HepG2 (cell line): Measurements from ENCODE around the gene SHFL. TPM values are rescaled to one million over a fixed set of nuclear protein-coding genes. Genes with fewer than 3 reads are reported as not detected.

ENCODE experiments used
- E2F2 ChIP-seq: sonication (generic); formaldehyde crosslinking; IDR thresholded peaks from 2 replicates; pipeline ENCODE4 v1.4.0; 2020; ENCODE audit warnings: missing genetic modification reagents, borderline replicate concordance
- ERF ChIP-seq: IDR thresholded peaks from 2 replicates; pipeline ENCODE4 v1.6.1; 2018; ENCODE audit warnings: missing biosample characterization, missing genetic modification reagents
- HMG20B ChIP-seq: conservative IDR thresholded peaks from 2 replicates; pipeline ENCODE4 v1.6.1; 2016; ENCODE audit warnings: missing genetic modification reagents, missing compliant biosample characterization
- HNRNPH1 ChIP-seq: fragments of 200-400 bp; formaldehyde crosslinking; optimal IDR thresholded peaks from 2 replicates; pipeline ENCODE3; 2017; ENCODE audit warnings: mild to moderate bottlenecking, low read depth, low read length
- HOXA7 ChIP-seq: sonication (generic); formaldehyde crosslinking; IDR thresholded peaks from 2 replicates; pipeline ENCODE4 v1.8.1; 2022; ENCODE audit warnings: mild to moderate bottlenecking, missing genetic modification reagents, moderate library complexity
- JDP2 ChIP-seq: sonication (generic); formaldehyde crosslinking; IDR thresholded peaks from 2 replicates; pipeline ENCODE4 v1.8.1; 2022; ENCODE audit warnings: missing genetic modification reagents, borderline replicate concordance
- KDM5B ChIP-seq: sonication (generic); formaldehyde crosslinking; IDR thresholded peaks from 2 replicates; pipeline ENCODE4 v1.4.0; 2020; ENCODE audit warnings: missing genetic modification reagents, mild to moderate bottlenecking, borderline replicate concordance
- LCORL ChIP-seq, 2 experiments: fragments of 450-650 bp in 1 of 2; sonication (generic) in 1 of 2; formaldehyde crosslinking in 1 of 2; IDR thresholded peaks; 2 replicates each; pipeline versions ENCODE4 v1.5.0 to v1.6.1; 2017 to 2020; ENCODE audit warnings: antibody characterized with exemption in 1 of 2, missing genetic modification reagents in 1 of 2
- POLR2G ChIP-seq: fragments of 200-400 bp; formaldehyde crosslinking; IDR thresholded peaks from 2 replicates; pipeline ENCODE4 v1.6.1; 2018; ENCODE audit warnings: mild to moderate bottlenecking, low read depth, low read length, moderate library complexity
- SAP130 ChIP-seq: IDR thresholded peaks from 2 replicates; pipeline ENCODE4 v1.6.1; 2016; ENCODE audit warnings: low read depth
- SRSF4 ChIP-seq: fragments of 200-400 bp; formaldehyde crosslinking; IDR thresholded peaks from one replicate; pipeline ENCODE4 v1.6.1; 2018; ENCODE audit warnings: mild to moderate bottlenecking, low read depth, low read length, moderate library complexity; ENCODE audit not compliant: poor library complexity, severe bottlenecking
- WIZ ChIP-seq: sonication (generic); formaldehyde crosslinking; IDR thresholded peaks from 2 replicates; pipeline ENCODE4 v1.5.1; 2020; ENCODE audit warnings: mild to moderate bottlenecking, missing genetic modification reagents
- ZBTB21 ChIP-seq: sonication (generic); formaldehyde crosslinking; IDR thresholded peaks from 2 replicates; pipeline ENCODE4 v1.4.0; 2020; ENCODE audit warnings: missing genetic modification reagents
- ZBTB3 ChIP-seq: sonication (generic); formaldehyde crosslinking; IDR thresholded peaks from 2 replicates; pipeline ENCODE4 v1.4.0; 2020; ENCODE audit warnings: low read depth, mild to moderate bottlenecking, moderate library complexity, missing genetic modification reagents, borderline replicate concordance
- ZFP1 ChIP-seq: IDR thresholded peaks from 2 replicates; pipeline ENCODE4 v1.6.1; 2016
- ZNF10 ChIP-seq: sonication (generic); formaldehyde crosslinking; IDR thresholded peaks from 2 replicates; pipeline ENCODE4 v1.4.0; 2020; ENCODE audit warnings: mild to moderate bottlenecking, low read depth, missing genetic modification reagents, borderline replicate concordance
- ZNF12 ChIP-seq: sonication (generic); formaldehyde crosslinking; IDR thresholded peaks from 2 replicates; pipeline ENCODE4 v1.5.0; 2020; ENCODE audit warnings: missing genetic modification reagents
- ZNF282 ChIP-seq: fragments of 450-650 bp; IDR thresholded peaks from 2 replicates; pipeline ENCODE4 v1.6.1; 2018; ENCODE audit not compliant: partially characterized antibody
- ZNF30 ChIP-seq: sonication (generic); formaldehyde crosslinking; IDR thresholded peaks from 2 replicates; pipeline ENCODE4 v1.5.0; 2020; ENCODE audit warnings: mild to moderate bottlenecking, missing genetic modification reagents
- ZNF788 ChIP-seq: sonication (generic); formaldehyde crosslinking; IDR thresholded peaks from 2 replicates; pipeline ENCODE4 v1.5.0; 2020; ENCODE audit warnings: mild to moderate bottlenecking, missing genetic modification reagents, borderline replicate concordance
- polyA plus RNA-seq, 8 experiments: library from polyadenylated mRNA; depleted of rRNA in 3 of 8; stranded (reverse) in 7 of 8; unstranded in 1 of 8; fragments of >200 nt; fragmentation: Illumina TruSeq in 4 of 8; extraction: Trizol in 4 of 8; gene quantifications; 2 replicates each; pipeline versions ENCODE4 v1.2.1 to v1.2.3, GENCODE V29; 2011 to 2016; ENCODE audit warnings: low read depth in 4 of 8, missing spikeins in 1 of 8, mixed read lengths in 1 of 8; ENCODE audit not compliant: insufficient read depth in 1 of 8
- total RNA-seq, 5 experiments: library from RNA; depleted of rRNA; stranded (reverse); fragments of >200 nt; fragmentation: Illumina TruSeq; extraction: Trizol; gene quantifications; 2 replicates each; pipeline ENCODE4 v1.2.3, GENCODE V29; 2016; ENCODE audit warnings: low read depth in 1 of 5
- TF ChIP-seq, protein P1 (sequence below): IDR thresholded peaks from 2 replicates; pipeline ENCODE4 v1.6.1; 2016; ENCODE audit warnings: control low read depth
- TF ChIP-seq, protein P2 (sequence below): sonication (generic); formaldehyde crosslinking; IDR thresholded peaks from 2 replicates; pipeline ENCODE4 v1.4.0; 2020; ENCODE audit warnings: missing genetic modification reagents
- TF ChIP-seq, protein P3 (sequence below): IDR thresholded peaks from 2 replicates; pipeline ENCODE4 v1.6.1; 2018; ENCODE audit warnings: missing genetic modification reagents

Gene SHFL
- total and polyA plus RNA-seq, 2 of the 13 experiments (the other 11 are each of a cell fraction or from before 2014, with no cell fraction given), result 12.3 to 36.4 TPM

DNA sequence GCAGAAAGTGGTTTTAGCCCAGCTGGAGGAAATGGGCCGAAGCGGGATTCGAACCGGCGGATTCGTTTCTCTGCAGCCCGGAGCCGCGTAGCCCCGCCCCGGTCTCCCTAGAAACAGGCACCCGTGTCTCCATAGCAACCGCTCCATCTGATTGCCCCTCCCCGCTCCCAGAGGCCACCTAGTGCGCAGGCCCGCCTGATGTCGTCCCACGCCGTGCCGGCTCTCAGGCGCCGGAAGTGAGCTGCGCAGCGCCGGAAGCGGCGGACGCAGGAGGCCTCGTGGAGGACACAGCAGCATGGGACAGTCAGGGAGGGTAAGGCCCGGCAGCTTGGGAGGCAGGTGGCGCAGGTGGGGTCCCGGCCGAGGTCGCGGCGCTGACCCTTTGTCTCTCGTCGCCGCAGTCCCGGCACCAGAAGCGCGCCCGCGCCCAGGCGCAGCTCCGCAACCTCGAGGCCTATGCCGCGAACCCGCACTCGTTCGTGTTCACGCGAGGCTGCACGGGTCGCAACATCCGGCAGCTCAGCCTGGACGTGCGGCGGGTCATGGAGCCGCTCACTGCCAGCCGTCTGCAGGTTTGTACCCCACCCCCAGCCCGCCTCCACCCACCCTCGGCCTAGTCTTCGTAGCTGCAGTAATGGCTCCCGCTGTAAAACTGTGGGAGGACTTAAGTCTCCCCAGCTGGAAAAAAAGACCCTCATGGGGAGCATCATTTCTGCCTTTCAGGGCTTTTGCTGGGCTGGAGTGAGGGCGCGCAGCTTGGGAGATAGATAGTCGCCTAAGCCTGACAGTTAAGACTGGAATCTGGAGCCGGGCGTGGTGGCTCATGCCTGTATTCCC, 20.2 kb downstream of the SHFL start, which contains the start of gene PPAN (continued):
- TF ChIP-seq HNRNPH1, result no peak
- peak; percentile 73; the same call in 1 of the 2 replicates for TF ChIP-seq ZNF788
- TF ChIP-seq, protein P1, sequence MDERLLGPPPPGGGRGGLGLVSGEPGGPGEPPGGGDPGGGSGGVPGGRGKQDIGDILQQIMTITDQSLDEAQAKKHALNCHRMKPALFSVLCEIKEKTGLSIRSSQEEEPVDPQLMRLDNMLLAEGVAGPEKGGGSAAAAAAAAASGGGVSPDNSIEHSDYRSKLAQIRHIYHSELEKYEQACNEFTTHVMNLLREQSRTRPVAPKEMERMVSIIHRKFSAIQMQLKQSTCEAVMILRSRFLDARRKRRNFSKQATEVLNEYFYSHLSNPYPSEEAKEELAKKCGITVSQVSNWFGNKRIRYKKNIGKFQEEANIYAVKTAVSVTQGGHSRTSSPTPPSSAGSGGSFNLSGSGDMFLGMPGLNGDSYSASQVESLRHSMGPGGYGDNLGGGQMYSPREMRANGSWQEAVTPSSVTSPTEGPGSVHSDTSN, result no peak
- TF ChIP-seq SAP130, result peak; percentile 99
- TF ChIP-seq E2F2, result no peak; the same call in 1 of the 2 replicates
- no peak for TF ChIP-seq ZNF10 (CRISPR knock-in tag)
- peak; percentile 39; the same call in 1 of the 2 replicates for TF ChIP-seq HMG20B
- no peak for TF ChIP-seq ZNF12 (CRISPR knock-in tag)
- peak; percentile 90 for TF ChIP-seq ERF
- TF ChIP-seq SRSF4, result no peak
- no peak; the same call in 1 of the 2 replicates for TF ChIP-seq ZFP1
- TF ChIP-seq POLR2G, result peak; percentile 92
- no peak for TF ChIP-seq JDP2 (CRISPR knock-in tag)
- peak; percentile 95 for TF ChIP-seq KDM5B (CRISPR knock-in tag)
- no peak for TF ChIP-seq HOXA7 (CRISPR knock-in tag)
- TF ChIP-seq LCORL (IDR thresholded peaks at IDR 0.05), result no peak
- TF ChIP-seq LCORL (CRISPR knock-in tag; IDR thresholded peaks at IDR 0.05), result peak; percentile 50; the same call in 1 of the 2 replicates
- no peak for TF ChIP-seq ZBTB3
- 0 out of 2 replicates have a peak, but pooled peaks have one; percentile 9 for TF ChIP-seq ZBTB21 (CRISPR knock-in tag)
- TF ChIP-seq, protein P2, sequence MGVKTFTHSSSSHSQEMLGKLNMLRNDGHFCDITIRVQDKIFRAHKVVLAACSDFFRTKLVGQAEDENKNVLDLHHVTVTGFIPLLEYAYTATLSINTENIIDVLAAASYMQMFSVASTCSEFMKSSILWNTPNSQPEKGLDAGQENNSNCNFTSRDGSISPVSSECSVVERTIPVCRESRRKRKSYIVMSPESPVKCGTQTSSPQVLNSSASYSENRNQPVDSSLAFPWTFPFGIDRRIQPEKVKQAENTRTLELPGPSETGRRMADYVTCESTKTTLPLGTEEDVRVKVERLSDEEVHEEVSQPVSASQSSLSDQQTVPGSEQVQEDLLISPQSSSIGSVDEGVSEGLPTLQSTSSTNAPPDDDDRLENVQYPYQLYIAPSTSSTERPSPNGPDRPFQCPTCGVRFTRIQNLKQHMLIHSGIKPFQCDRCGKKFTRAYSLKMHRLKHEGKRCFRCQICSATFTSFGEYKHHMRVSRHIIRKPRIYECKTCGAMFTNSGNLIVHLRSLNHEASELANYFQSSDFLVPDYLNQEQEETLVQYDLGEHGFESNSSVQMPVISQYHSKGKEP (CRISPR knock-in tag), result peak; percentile 83; the same call in 1 of the 2 replicates
- TF ChIP-seq ZNF30 (CRISPR knock-in tag), result peak; percentile 96
- no peak for TF ChIP-seq ZNF282
- peak; percentile 64 for TF ChIP-seq WIZ
- TF ChIP-seq, protein P3, sequence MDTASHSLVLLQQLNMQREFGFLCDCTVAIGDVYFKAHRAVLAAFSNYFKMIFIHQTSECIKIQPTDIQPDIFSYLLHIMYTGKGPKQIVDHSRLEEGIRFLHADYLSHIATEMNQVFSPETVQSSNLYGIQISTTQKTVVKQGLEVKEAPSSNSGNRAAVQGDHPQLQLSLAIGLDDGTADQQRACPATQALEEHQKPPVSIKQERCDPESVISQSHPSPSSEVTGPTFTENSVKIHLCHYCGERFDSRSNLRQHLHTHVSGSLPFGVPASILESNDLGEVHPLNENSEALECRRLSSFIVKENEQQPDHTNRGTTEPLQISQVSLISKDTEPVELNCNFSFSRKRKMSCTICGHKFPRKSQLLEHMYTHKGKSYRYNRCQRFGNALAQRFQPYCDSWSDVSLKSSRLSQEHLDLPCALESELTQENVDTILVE (CRISPR knock-in tag), result no peak
